Measurements from ENCODE around the gene LRP8.

- TF ChIP-seq CTCF (IDR thresholded peaks at IDR 0.05) (no peak), POLR2A (IDR thresholded peaks at IDR 0.05) (no peak)
These were observed 13.6 kb upstream of the LRP8 start for GRCh38 chr1:53341521-53341895.
